ENCODE data around the gene PCSK2. TPM values are rescaled to one million over a fixed set of nuclear protein-coding genes. Genes with fewer than 3 reads are reported as not detected.

The PCSK2 gene
- total RNA-seq, 1 donor from 2014 or later = not detected

GRCh38 chr20:17533396-17533795, 306.6 kb downstream of the PCSK2 start:
- peak; percentile 28 to 36 for DNase-seq (ENCODE audit: low read depth in 2 of 2)

- no peak for DNase-seq (ENCODE audit: low read depth in 2 of 2)
Measured at GRCh38 chr20:17534077-17534476, 307.2 kb downstream of the PCSK2 start.
